Fibroblast of villous mesenchyme (primary cell): ENCODE data around the gene ALOX15B. TPM values are rescaled to one million over a fixed set of nuclear protein-coding genes. Genes with fewer than 3 reads are reported as not detected.

Source experiments
- DNase-seq: peaks from one replicate; pipeline ENCODE4 v3.0.0-alpha.2; 2010; ENCODE audit warnings: low read depth
- H3K4me3 ChIP-seq: 2 replicates; pipeline ENCODE4 v1.5.1; 2011; ENCODE audit warnings: low read depth, mild to moderate bottlenecking, low read length
- total RNA-seq: library from RNA; depleted of rRNA; stranded (reverse); fragments of >200 nt; gene quantifications from 2 replicates; pipeline ENCODE4 v1.2.3, GENCODE V29; 2012
- TF ChIP-seq, protein P1 (sequence below): IDR thresholded peaks from 2 replicates; pipeline ENCODE4 v1.5.1; 2012; ENCODE audit warnings: low read depth, mild to moderate bottlenecking, low read length; ENCODE audit not compliant: insufficient read depth

Gene ALOX15B
- total RNA-seq, 1 donor: not detected

GRCh38 chr17:8014558-8014850 lies 24.4 kb upstream of the ALOX15B start:
- no peak overlapping the region for H3K4me3 ChIP-seq
- DNase-seq: no peak
- TF ChIP-seq, protein P1, sequence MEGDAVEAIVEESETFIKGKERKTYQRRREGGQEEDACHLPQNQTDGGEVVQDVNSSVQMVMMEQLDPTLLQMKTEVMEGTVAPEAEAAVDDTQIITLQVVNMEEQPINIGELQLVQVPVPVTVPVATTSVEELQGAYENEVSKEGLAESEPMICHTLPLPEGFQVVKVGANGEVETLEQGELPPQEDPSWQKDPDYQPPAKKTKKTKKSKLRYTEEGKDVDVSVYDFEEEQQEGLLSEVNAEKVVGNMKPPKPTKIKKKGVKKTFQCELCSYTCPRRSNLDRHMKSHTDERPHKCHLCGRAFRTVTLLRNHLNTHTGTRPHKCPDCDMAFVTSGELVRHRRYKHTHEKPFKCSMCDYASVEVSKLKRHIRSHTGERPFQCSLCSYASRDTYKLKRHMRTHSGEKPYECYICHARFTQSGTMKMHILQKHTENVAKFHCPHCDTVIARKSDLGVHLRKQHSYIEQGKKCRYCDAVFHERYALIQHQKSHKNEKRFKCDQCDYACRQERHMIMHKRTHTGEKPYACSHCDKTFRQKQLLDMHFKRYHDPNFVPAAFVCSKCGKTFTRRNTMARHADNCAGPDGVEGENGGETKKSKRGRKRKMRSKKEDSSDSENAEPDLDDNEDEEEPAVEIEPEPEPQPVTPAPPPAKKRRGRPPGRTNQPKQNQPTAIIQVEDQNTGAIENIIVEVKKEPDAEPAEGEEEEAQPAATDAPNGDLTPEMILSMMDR: no peak

DNA sequence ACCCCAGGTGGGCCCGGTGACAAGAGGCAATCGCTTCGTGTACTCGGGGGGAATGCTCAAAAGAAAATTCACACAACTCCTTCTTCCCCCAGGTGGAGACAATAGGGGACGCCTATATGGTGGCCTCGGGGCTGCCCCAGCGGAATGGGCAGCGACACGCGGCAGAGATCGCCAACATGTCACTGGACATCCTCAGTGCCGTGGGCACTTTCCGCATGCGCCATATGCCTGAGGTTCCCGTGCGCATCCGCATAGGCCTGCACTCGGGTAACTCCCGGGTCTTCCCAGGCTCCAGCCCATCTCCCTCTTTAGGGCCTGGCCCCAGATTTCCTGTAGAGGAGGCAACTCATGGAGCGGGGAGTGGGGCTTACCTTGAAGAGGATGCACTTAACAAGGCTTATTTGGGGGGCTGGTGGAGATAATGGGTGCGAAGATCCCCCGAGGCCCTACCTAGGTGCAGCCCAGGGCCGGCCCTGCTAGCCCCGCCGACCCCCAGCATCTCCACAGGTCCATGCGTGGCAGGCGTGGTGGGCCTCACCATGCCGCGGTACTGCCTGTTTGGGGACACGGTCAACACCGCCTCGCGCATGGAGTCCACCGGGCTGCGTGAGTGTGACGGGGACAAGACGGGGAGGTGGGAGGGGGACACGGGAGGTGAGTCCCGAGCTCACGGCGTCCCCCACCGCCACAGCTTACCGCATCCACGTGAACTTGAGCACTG lies 23.5 kb upstream of the ALOX15B start:
- DNase-seq: no peak
- TF ChIP-seq, protein P1: no peak
- no peak overlapping the region for H3K4me3 ChIP-seq

- DNase-seq: no peak
- peak overlapping the region; percentile 46 for H3K4me3 ChIP-seq
Observed at GRCh38 chr17:8015957-8016631, 22.8 kb upstream of the ALOX15B start.

GRCh38 chr17:8016632-8017424 lies 22.0 kb upstream of the ALOX15B start:
- DNase-seq: peak; percentile 65
- peak overlapping the region; percentile 46 for H3K4me3 ChIP-seq
- TF ChIP-seq, protein P1: peak; percentile 69

More at GRCh38 chr17:8015957-8016631, 22.8 kb upstream of the ALOX15B start:
- TF ChIP-seq, protein P1: no peak

GRCh38 chr17:8018436-8018835 lies 20.4 kb upstream of the ALOX15B start:
- H3K4me3 ChIP-seq: no peak overlapping the region
- no peak for DNase-seq
- TF ChIP-seq, protein P1: no peak

GRCh38 chr17:8019166-8019565 lies 19.7 kb upstream of the ALOX15B start:
- H3K4me3 ChIP-seq: no peak overlapping the region
- DNase-seq: no peak
- TF ChIP-seq, protein P1: no peak
